HG02840 (cell line): ENCODE results near the gene FOXA3.
"Not testable (repeated sequence)": the region's sequence is repeated elsewhere in the genome, so short reads cannot be mapped to it uniquely, and the experiment has no call there.

Experiments
- ATAC-seq: cut with Tn5 transposase; IDR thresholded peaks from one replicate; pipeline ENCODE4 v1.9.1; 2021; ENCODE audit warnings: mild to moderate bottlenecking, moderate library complexity, moderate number of reproducible peaks; ENCODE audit not compliant: unreplicated experiment, low FRiP score

The FOXA3 gene

DNA sequence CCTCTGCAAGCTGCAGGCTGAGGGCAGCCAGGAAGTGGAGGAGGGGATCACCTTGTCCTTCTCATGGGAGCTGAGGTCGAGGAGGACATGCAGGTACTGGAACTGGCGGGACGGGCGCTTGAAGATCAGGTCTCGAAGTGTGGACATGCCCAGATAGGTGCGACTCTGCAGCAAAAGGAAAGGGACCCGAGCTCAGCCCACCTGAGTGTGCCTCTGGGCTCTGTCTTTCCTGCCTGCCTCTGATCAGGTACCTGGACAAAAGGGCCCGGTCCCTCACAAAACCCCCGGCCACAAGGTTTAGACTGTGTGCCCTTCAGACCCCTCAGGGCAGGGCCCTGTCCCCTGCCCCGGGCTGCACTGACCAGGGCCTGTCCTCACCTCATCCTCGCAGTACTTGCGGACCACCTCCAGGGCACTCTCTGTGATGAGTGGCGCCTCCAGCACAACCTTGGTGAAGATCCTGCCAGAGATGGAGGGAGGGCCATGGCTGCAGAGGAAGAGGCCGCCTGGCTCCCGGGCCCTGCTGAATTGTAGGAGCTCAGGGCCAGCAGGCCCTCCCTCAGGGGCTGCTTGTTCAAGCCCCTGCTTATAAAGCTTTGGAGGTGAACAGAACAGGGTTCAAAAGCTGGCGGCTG lies 36.5 kb upstream of the FOXA3 start:
- no peak for ATAC-seq

DNA sequence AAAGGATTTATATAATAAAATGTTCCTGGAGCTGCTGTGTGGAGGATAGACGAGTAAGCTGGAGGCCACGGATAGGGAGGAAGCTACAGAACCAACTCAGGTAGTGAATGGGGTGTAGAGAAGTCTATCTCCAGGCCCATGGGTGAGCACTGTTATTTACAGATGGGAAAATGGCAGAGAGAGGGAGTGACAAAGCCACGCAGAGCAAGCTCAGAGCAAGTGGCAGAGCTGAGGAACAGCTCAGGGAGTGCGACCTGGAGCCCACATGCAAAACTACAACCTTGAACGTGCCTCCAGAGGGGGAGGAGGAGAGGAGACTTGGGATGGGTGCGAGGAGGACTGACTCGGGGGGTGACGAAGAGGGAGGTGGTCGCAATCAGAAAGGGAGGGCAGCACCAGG lies 35.6 kb upstream of the FOXA3 start:
- ATAC-seq = no peak

DNA sequence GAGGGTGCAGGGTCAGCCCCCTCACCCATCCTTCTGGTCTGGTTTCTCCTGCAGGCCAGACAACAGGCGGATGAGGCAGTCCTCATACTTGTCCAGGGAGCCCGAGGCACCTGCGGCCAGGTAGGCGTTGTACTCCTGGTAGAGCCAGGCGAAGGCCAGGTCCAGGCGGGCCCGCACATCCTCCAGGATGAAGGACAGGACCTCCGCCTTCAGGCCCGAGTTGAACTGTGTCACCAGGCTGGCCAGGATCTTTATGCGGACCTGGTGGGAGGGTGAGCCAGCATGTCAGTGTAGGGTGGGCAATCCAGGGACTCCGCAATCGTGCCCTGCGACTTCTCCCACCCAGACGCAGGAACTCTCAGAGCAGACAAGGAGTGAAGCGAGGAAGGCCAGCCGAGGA lies 35.2 kb upstream of the FOXA3 start:
- no peak for ATAC-seq

- ATAC-seq = no peak
These were observed 29.2 kb upstream of the FOXA3 start for GRCh38 chr19:45834970-45835369.

GRCh38 chr19:45842198-45842597 lies 21.9 kb upstream of the FOXA3 start:
- ATAC-seq = no peak

DNA sequence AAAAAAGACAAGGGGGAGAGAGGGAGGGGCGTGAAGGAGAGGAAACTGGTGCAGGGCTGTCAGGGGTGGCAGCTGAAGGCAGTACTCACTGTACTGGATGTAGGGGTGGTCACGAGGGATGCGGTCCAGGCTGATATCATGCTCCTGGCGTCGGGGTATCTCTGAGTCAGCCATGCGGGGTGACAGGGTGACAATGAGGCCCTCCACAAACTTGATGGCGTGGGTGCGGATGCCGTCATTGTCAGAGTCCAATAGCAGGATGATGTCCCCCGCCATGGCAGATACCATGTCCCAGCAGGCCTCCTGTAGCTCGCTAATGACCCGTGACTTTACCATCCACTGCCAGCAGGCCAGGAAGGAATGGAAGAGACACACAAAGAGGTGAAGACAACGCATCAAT lies 16.5 kb upstream of the FOXA3 start:
- no peak for ATAC-seq

DNA sequence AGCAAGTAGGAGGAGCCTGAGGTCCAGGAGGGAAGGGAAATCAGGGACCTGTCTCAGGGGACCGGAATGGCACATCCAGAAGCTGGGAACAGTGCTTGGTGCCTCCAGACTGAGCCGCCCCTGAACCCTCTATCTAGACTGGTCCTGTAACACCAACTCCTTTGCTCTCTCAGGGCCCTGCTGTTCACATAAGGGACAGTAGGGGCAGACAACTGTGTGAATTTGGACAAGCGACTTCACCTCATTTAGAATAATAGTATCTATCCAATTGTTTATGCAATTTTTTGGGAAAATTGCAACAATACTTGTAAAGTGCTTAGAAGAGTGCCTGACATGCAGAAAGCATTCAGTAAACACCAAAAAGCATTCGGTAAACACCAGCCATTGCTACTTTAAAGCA lies 15.2 kb upstream of the FOXA3 start:
- ATAC-seq = no peak

DNA sequence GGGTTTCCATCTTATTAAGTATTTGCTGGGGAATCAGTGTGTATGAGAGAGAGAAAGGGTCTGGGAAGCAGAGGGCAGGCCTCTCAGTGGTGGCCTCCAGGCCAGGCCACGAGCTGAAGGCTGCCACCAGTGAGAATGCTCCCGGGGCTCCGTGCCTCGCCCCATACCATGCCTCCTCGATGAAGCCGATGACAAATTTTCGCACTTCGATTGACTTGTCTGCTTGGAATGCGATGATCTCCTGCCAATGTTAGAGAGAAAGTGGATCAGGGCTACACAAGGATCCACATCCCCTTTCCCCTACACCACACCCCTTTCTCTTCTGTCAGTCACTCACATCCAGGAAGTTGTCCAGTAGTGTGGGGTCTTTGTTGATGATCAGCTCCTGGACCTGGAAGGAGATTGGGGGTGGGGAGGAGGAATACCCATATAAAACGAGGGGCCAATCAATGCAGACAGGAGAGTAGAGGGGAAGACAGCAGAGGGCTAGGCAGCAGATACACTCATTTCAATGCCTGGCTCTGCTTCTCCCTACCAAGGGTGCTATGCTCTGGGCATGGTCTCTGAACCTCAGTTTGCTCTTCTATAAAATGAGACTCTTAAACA lies 11.9 kb upstream of the FOXA3 start:
- ATAC-seq = no peak

GRCh38 chr19:45852983-45853382 lies 11.1 kb upstream of the FOXA3 start:
- ATAC-seq = no peak

- ATAC-seq = no peak
These were observed 9.9 kb upstream of the FOXA3 start for GRCh38 chr19:45854167-45854778.

- ATAC-seq = no peak
These were observed 3.5 kb upstream of the FOXA3 start for GRCh38 chr19:45860359-45861259.

- no peak for ATAC-seq
These were observed 1.9 kb upstream of the FOXA3 start for GRCh38 chr19:45862271-45862563.

DNA sequence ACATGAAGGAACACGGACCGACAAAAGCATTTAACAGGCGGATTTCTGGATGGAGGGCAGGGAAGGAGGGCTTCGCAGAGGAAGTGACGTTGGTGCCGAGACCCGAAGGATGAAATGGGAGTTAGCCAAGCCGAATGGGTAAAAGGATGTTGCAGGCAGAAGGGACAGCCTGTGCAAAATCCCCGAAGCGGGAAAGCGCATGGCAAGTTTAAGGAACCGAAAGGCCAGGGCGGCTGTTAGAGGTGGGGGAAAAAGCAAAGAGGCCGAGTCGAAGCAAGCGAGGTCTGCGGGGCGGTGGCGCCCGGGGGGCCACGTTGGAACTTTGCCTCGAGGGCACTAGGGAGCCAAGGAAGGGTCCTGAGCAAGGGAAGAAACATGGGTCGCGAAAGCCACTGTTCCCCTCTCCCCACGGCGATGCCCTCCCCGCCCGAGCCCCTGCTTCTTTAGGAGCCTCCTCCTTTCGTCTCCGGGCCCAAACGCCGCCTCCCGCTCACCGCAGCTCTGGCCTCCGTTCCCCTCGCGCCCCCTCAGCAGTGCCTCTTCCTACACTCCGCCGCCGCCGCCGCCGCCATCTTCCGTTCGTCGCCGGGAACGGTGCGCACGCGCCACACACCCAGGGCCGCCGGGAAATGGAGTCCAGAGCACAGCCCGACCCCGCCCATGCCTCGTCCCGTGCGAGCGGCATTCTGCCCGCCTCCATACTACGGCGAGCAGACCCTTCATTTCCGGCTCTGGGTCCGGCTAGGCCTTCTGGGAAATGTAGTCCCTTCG lies 1.4 kb upstream of the FOXA3 start, which contains the start of gene SYMPK:
TSS of gene SYMPK (minus strand) at position 584 of the 771 bp plus-strand sequence. CDS start 8,652 bp downstream, outside the sequence.
- peak; percentile 89 for ATAC-seq

DNA sequence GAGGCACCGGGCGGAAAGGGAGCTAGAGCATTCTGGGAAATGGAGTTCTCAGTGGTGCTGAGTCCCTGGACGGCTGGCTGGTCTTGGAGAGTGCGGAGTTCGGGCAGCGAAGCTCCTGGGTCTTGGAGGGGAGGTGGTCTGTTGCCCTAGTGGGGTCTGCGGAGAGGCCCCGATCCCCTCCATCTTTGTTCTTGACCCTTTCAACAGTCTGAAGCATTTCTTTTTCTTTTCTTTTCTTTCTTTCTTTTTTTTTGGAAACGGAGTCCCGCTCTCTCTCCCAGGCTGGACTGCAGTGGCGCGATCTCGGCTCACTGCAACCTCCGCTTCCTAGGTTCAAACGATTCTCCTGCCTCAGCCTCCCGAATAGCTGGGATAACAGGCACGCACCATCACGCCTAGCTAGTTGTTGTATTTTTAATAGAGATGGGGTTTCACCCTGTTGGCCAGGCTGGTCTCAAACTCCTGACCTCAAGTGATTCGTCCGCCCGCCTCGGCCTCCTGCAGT lies 739 bp upstream of the FOXA3 start:
- ATAC-seq = no peak

GRCh38 chr19:45864629-45865082 lies 530 bp downstream of the FOXA3 start:
- ATAC-seq = no peak

- no peak for ATAC-seq
These were observed 1.3 kb downstream of the FOXA3 start for GRCh38 chr19:45865269-45865948.

- ATAC-seq = no peak
These were observed 2.5 kb downstream of the FOXA3 start for GRCh38 chr19:45866400-45867176.

- ATAC-seq = not testable (repeated sequence)
These were observed 3.1 kb downstream of the FOXA3 start for GRCh38 chr19:45867241-45867640.

GRCh38 chr19:45870798-45871197 lies 6.7 kb downstream of the FOXA3 start:
- no peak for ATAC-seq
